Mesenchymal stem cell (in vitro differentiated cells and primary cell): ENCODE data around the gene TTLL10.

Experiments
- DNase-seq: peaks from one replicate; pipeline ENCODE4 v3.0.0-alpha.2; 2013
- H2AFZ ChIP-seq: one replicate; pipeline ENCODE4 v1.6.1; 2013; ENCODE audit warnings: low read depth, mild to moderate bottlenecking, control low read depth, inconsistent platforms, low read length, moderate library complexity
- H2AK5ac ChIP-seq: 2 replicates; pipeline ENCODE4 v1.6.1; 2013; ENCODE audit warnings: low read length, moderate library complexity, mild to moderate bottlenecking, inconsistent platforms; ENCODE audit not compliant: severe bottlenecking
- H2BK120ac ChIP-seq: one replicate; pipeline ENCODE4 v1.6.1; 2013; ENCODE audit warnings: low read depth, mild to moderate bottlenecking, inconsistent platforms, low read length, moderate library complexity
- H2BK12ac ChIP-seq, 2 experiments: one replicate each; pipeline ENCODE4 v1.6.1; 2013; ENCODE audit warnings: inconsistent platforms in 2 of 2, low read length in 2 of 2, mild to moderate bottlenecking in 2 of 2, moderate library complexity in 2 of 2, control low read depth in 1 of 2
- H2BK15ac ChIP-seq: one replicate; pipeline ENCODE4 v1.6.1; 2013; ENCODE audit warnings: mild to moderate bottlenecking, low read depth, inconsistent platforms; ENCODE audit not compliant: poor library complexity, severe bottlenecking
- H2BK5ac ChIP-seq: 2 replicates; pipeline ENCODE4 v1.6.1; 2013; ENCODE audit warnings: low read depth, mild to moderate bottlenecking, low read length, control low read depth, inconsistent platforms; ENCODE audit not compliant: poor library complexity, severe bottlenecking
- H3K14ac ChIP-seq, 2 experiments: one replicate each; pipeline ENCODE4 v1.6.1; 2013; ENCODE audit warnings: inconsistent platforms in 2 of 2, low read length in 2 of 2, control low read depth in 1 of 2, mild to moderate bottlenecking in 1 of 2, moderate library complexity in 1 of 2
- H3K18ac ChIP-seq, 2 experiments: one replicate each; pipeline ENCODE4 v1.6.1; 2013; ENCODE audit warnings: inconsistent platforms in 2 of 2, low read length in 2 of 2, control low read depth in 1 of 2, low read depth in 1 of 2, mild to moderate bottlenecking in 1 of 2
- H3K23ac ChIP-seq, 2 experiments: one replicate each; pipeline ENCODE4 v1.6.1; 2013; ENCODE audit warnings: inconsistent platforms in 2 of 2, low read length in 2 of 2, mild to moderate bottlenecking in 2 of 2, moderate library complexity in 2 of 2, control low read depth in 1 of 2
- H3K27ac ChIP-seq: 2 replicates; pipeline ENCODE4 v1.5.1; 2013; ENCODE audit warnings: mild to moderate bottlenecking, moderate library complexity, low read length, control low read depth, inconsistent platforms; ENCODE audit not compliant: poor library complexity, severe bottlenecking
- H3K27me3 ChIP-seq, 2 experiments: 2 replicates each; pipeline versions ENCODE4 v1.6.1 to v1.7.0; 2013; ENCODE audit warnings: low read length in 2 of 2, mild to moderate bottlenecking in 2 of 2, moderate library complexity in 2 of 2, control low read depth in 1 of 2, inconsistent platforms in 1 of 2; ENCODE audit not compliant: control insufficient read depth in 1 of 2, insufficient read depth in 1 of 2
- H3K36me3 ChIP-seq, 2 experiments: 2 replicates each; pipeline versions ENCODE4 v1.6.1 to v1.7.0; 2013; ENCODE audit warnings: low read length in 2 of 2, control low read depth in 1 of 2, inconsistent platforms in 1 of 2, low read depth in 1 of 2, mild to moderate bottlenecking in 1 of 2; ENCODE audit not compliant: insufficient read depth in 2 of 2, control insufficient read depth in 1 of 2
- H3K4ac ChIP-seq, 2 experiments: one replicate each; pipeline ENCODE4 v1.6.1; 2013; ENCODE audit warnings: inconsistent platforms in 2 of 2, low read length in 2 of 2, mild to moderate bottlenecking in 2 of 2, moderate library complexity in 2 of 2, control low read depth in 1 of 2, low read depth in 1 of 2
- H3K4me1 ChIP-seq: 2 replicates; pipeline ENCODE4 v1.6.1; 2013; ENCODE audit warnings: low read depth, low read length, control low read depth; ENCODE audit not compliant: control insufficient read depth, insufficient read depth
- H3K4me2 ChIP-seq: 2 replicates; pipeline ENCODE4 v1.6.1; 2013; ENCODE audit warnings: low read length, mild to moderate bottlenecking, inconsistent platforms; ENCODE audit not compliant: poor library complexity, severe bottlenecking
- H3K4me3 ChIP-seq, 2 experiments: 2 replicates each; pipeline versions ENCODE4 v1.5.1 to v1.7.0; 2013; ENCODE audit warnings: low read length in 2 of 2, mild to moderate bottlenecking in 2 of 2, control low read depth in 1 of 2, low read depth in 1 of 2; ENCODE audit not compliant: insufficient read depth in 1 of 2
- H3K79me1 ChIP-seq: replicated peaks from 2 replicates; pipeline ENCODE4 v1.6.1; 2013; ENCODE audit warnings: mild to moderate bottlenecking, control low read depth, low read length, inconsistent platforms; ENCODE audit not compliant: poor library complexity, severe bottlenecking
- H3K9ac ChIP-seq: 2 replicates; pipeline ENCODE4 v1.7.0; 2013; ENCODE audit warnings: mild to moderate bottlenecking, low read length, moderate library complexity
- H3K9me3 ChIP-seq: 2 replicates; pipeline ENCODE4 v1.7.0; 2013; ENCODE audit warnings: mild to moderate bottlenecking, low read length; ENCODE audit not compliant: control insufficient read depth
- H4K8ac ChIP-seq: one replicate; pipeline ENCODE4 v1.6.1; 2013; ENCODE audit warnings: inconsistent platforms, mild to moderate bottlenecking, low read length, moderate library complexity
- H4K91ac ChIP-seq: one replicate; pipeline ENCODE4 v1.6.1; 2013; ENCODE audit warnings: mild to moderate bottlenecking, low read length, inconsistent platforms
- WGBS: methylation state at CpG from one replicate; pipeline ENCODE4 v1.1.7; 2013; ENCODE audit warnings: mixed read lengths; 5-methylcytosine and 5-hydroxymethylcytosine counted together

Gene TTLL10

DNA sequence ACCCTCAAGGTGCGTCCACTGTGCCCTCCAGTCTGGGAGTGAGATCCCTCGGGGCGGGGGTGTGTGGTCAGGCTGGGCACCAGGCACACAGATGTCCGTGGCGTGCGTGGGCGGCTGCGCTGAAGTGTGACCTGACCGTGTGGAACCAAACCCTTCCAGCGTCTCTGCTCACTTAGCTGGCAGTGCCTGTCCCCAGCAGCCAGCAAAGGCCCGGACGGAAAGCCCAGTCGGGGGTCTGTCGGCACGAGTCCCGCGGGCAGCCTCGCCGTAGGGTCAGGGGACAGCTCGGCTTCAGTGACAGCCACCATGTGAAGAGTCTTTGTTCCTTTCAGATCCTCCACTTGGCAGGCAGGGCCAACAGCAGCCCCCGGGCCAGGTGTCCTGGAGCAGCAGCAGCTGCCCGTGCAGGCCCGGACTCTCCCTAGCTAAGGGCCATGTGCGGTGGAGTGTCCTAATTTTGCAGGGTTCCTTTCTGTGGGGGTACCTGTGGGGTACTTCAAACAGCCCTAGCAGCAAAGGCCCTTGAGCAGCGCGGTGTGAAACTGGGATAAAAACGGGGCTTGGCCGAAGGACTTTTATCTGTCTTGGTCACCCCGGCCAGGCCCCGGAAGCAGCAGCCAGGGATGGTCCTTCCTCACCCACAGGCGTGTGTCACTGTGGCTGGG, 11.6 kb downstream of the TTLL10 start:
- Histone ChIP-seq H2BK120ac (no peak overlapping the region), H3K27me3 (peaks cover 0 to 46% of the 10 kb centered on the region in 2 experiments), H3K14ac (no peak overlapping the region), H3K9me3 (no peaks in the 10 kb centered on the region), H3K4me2 (no peak overlapping the region), H3K4me1 (peaks cover 17% of the 10 kb centered on the region), H4K8ac (no peak overlapping the region), H3K36me3 (no peaks in the 10 kb centered on the region), H3K18ac (no peak overlapping the region), H4K91ac (no peak overlapping the region), H2AFZ (no peak overlapping the region), H2BK15ac (no peak overlapping the region), H3K23ac (no peak overlapping the region), H3K4ac (no peak overlapping the region), H3K79me1 (no peaks in the 10 kb centered on the region), H2BK12ac (peak overlapping the region in 1 of 2 experiments; percentile 3), H3K27ac (no peak overlapping the region), H2AK5ac (no peak overlapping the region), H2BK5ac (no peak overlapping the region), H3K4me3 (no peak overlapping the region), H3K9ac (no peak overlapping the region)
- WGBS: 92% methylated on average over 31 of the region's 31 CpGs
- DNase-seq: no peak

DNA sequence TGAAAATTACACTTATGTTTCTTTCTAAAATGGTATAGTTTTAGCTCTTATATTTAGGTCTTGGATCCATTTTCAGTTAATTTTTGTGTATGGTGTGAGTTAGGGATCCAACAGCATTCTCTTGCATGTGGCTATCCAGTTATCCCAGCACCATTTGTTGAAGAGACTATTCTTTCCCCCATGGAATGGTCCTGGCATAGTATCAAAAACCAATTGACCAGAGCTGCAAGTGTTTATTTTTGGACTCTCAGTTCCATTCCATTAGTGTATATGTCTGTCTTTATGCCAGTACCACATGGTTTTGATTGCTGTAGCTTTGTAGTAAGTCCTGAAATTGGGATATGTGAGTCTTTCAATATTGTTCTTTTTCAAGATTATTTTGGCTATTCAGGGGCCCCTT, 14.3 kb downstream of the TTLL10 start:
- H3K36me3 ChIP-seq: no peaks in the 10 kb centered on the region
- no peak overlapping the region for H4K8ac ChIP-seq
- H2BK5ac ChIP-seq: no peak overlapping the region
- no peak overlapping the region for H2AFZ ChIP-seq
- H3K4me3 ChIP-seq: no peak overlapping the region
- no peak overlapping the region for H3K4ac ChIP-seq
- H3K79me1 ChIP-seq: no peaks in the 10 kb centered on the region
- peaks cover 5% of the 10 kb centered on the region for H3K4me1 ChIP-seq
- no peak overlapping the region for H2BK15ac ChIP-seq
- H3K27me3 ChIP-seq: peaks cover 0 to 31% of the 10 kb centered on the region in 2 experiments
- no peak overlapping the region for H3K23ac ChIP-seq
- H2BK120ac ChIP-seq: no peak overlapping the region
- DNase-seq: peak; percentile 36
- H3K27ac ChIP-seq: no peak overlapping the region
- no peak overlapping the region for H2AK5ac ChIP-seq
- H3K9ac ChIP-seq: no peak overlapping the region
- no peak overlapping the region for H3K4me2 ChIP-seq
- no peak overlapping the region for H2BK12ac ChIP-seq
- H3K9me3 ChIP-seq: no peaks in the 10 kb centered on the region
- H3K18ac ChIP-seq: no peak overlapping the region
- no peak overlapping the region for H4K91ac ChIP-seq
- H3K14ac ChIP-seq: no peak overlapping the region

DNA sequence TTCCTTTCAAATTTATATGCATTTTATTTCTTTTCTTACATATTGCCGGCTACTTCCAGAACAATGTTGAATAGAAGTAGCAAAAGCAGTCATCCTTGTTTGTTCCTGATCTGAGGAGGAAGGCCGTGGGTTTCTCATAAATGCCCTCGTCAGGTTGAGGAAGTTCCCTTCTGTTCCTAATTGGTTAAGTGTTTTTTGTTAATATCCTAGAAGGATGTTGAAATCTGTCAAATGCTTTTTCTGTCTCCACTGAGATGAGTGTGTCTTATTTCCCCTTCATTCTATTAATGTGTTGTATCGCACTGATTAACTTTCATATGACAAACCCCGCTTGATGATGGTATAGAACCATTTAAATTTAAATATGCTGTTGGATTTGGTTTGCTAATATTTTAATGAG, 15.4 kb downstream of the TTLL10 start:
- no peak overlapping the region for H3K18ac ChIP-seq
- H3K36me3 ChIP-seq: no peaks in the 10 kb centered on the region
- H2BK15ac ChIP-seq: no peak overlapping the region
- peaks cover 0 to 19% of the 10 kb centered on the region in 2 experiments for H3K27me3 ChIP-seq
- H4K91ac ChIP-seq: no peak overlapping the region
- peaks cover under 1% of the 10 kb centered on the region for H3K9me3 ChIP-seq
- no peak overlapping the region for H2BK120ac ChIP-seq
- no peak overlapping the region for H2BK12ac ChIP-seq
- no peak for DNase-seq
- H3K14ac ChIP-seq: no peak overlapping the region
- no peak overlapping the region for H2AFZ ChIP-seq
- no peak overlapping the region for H3K4me2 ChIP-seq
- 89% methylated on average over 5 of the region's 5 CpGs for WGBS
- H3K9ac ChIP-seq: no peak overlapping the region
- H3K23ac ChIP-seq: no peak overlapping the region
- H3K79me1 ChIP-seq: no peaks in the 10 kb centered on the region
- H3K4me3 ChIP-seq: no peak overlapping the region
- H2BK5ac ChIP-seq: no peak overlapping the region
- peaks cover 5% of the 10 kb centered on the region for H3K4me1 ChIP-seq
- no peak overlapping the region for H4K8ac ChIP-seq
- no peak overlapping the region for H3K27ac ChIP-seq
- H2AK5ac ChIP-seq: no peak overlapping the region
- no peak overlapping the region for H3K4ac ChIP-seq

DNA sequence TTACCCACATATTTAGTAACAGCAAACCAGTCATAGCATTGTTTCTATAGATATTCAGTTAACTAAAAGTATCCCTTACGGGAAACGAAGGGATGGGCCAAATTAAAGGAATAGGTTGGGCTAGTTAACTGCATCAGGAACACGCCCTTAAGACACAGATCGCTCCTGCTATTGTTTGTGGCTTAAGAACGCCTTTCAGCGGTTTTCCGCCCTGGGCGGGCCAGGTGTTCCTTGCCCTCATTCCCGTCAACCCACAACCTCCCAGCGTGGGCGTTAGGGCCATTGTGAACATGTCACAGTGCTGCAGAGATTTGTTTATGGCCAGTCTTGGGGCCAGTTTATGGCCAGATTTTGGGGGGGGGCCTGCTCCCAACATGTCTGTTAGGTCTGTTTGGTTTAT, 18.1 kb downstream of the TTLL10 start:
- Histone ChIP-seq H2BK5ac (no peak overlapping the region), H2AK5ac (no peak overlapping the region), H3K14ac (no peak overlapping the region), H3K9ac (no peak overlapping the region), H3K18ac (no peak overlapping the region), H3K9me3 (peaks cover 8% of the 10 kb centered on the region), H2BK120ac (no peak overlapping the region), H3K27ac (no peak overlapping the region), H4K8ac (no peak overlapping the region), H3K79me1 (no peaks in the 10 kb centered on the region), H3K4me3 (no peak overlapping the region), H3K4me1 (peaks cover 2% of the 10 kb centered on the region), H2BK15ac (no peak overlapping the region), H4K91ac (no peak overlapping the region), H3K4ac (no peak overlapping the region), H3K27me3 (peaks cover 0 to 13% of the 10 kb centered on the region in 2 experiments), H2BK12ac (no peak overlapping the region), H3K36me3 (no peaks in the 10 kb centered on the region), H3K4me2 (no peak overlapping the region), H3K23ac (no peak overlapping the region), H2AFZ (no peak overlapping the region)
- DNase-seq: no peak
- 85% methylated on average over 10 of the region's 11 CpGs for WGBS
